BJ (cell line): Measurements from ENCODE around the gene CYP11A1. TPM values are rescaled to one million over a fixed set of nuclear protein-coding genes. Genes with fewer than 3 reads are reported as not detected.
"Not testable (repeated sequence)": the region's sequence is repeated elsewhere in the genome, so short reads cannot be mapped to it uniquely, and the experiment has no call there.

ENCODE experiments used
- CTCF ChIA-PET: fragments of 350-600 bp; formaldehyde crosslinking; extraction: SDS; loops from one replicate; lab custom pipeline; 2021; ENCODE audit warnings: antibody characterized with exemption, inconsistent platforms; lab: Yijun Ruan, JAX
- POLR2A ChIA-PET: fragments of 300-600 bp; sonication (Branson Sonifier 250); formaldehyde crosslinking; extraction: SDS; loops from one replicate; lab custom pipeline; 2021; ENCODE audit warnings: antibody characterized with exemption; lab: Charles Lee
- DNase-seq: peaks from one replicate; pipeline ENCODE4 v3.0.0-alpha.2; 2011; ENCODE audit warnings: low read depth
- H3K27me3 ChIP-seq: 2 replicates; pipeline ENCODE4 v1.6.0; 2011; ENCODE audit warnings: low read length; ENCODE audit not compliant: control insufficient read depth, insufficient read depth
- H3K36me3 ChIP-seq: 2 replicates; pipeline ENCODE4 v1.5.1; 2011; ENCODE audit warnings: low read length; ENCODE audit not compliant: control insufficient read depth, insufficient read depth
- H3K4me3 ChIP-seq: 2 replicates; pipeline ENCODE4 v1.5.1; 2011; ENCODE audit warnings: low read depth, mild to moderate bottlenecking, control low read depth, low read length
- CTCF ChIP-seq: IDR thresholded peaks from 2 replicates; pipeline ENCODE4 v1.5.1; 2011; ENCODE audit warnings: low read depth, mild to moderate bottlenecking, control low read depth, inconsistent platforms, low read length, moderate library complexity; ENCODE audit not compliant: insufficient read depth
- polyA plus RNA-seq: library from polyadenylated mRNA; depleted of rRNA; stranded (reverse); fragments of >200 nt; gene quantifications from 2 replicates; pipeline ENCODE4 v1.2.3, GENCODE V29; 2011

CYP11A1 gene
- polyA plus RNA-seq, 1 experiment: 0.70 TPM

GRCh38 chr15:74391582-74392450 is 24.4 kb upstream of the CYP11A1 start:
- Histone ChIP-seq H3K27me3 (no peaks in the 10 kb centered on the region), H3K36me3 (no peaks in the 10 kb centered on the region), H3K4me3 (no peak overlapping the region)
- ChIA-PET CTCF (interaction anchor here (1.0 to 26.7 kb wide), 3 partner anchors 9 to 43 kb away, joined by 3 to 622 read pairs (median 8); partner anchors contain the start of gene SEMA7A), POLR2A (no interaction called here)
- no peak for DNase-seq
- TF ChIP-seq CTCF: no peak

- no peaks in the 10 kb centered on the region for H3K27me3 ChIP-seq
- CTCF ChIA-PET: interaction anchor here (0.6 to 26.7 kb wide), 2 partner anchors 15 to 44 kb away, joined by 3 to 622 read pairs; partner anchors contain the start of gene SEMA7A
- POLR2A ChIA-PET: no interaction called here
- H3K4me3 ChIP-seq: no peak overlapping the region
- TF ChIP-seq CTCF: no peak
- H3K36me3 ChIP-seq: no peaks in the 10 kb centered on the region
- DNase-seq: no peak
These were observed 23.3 kb upstream of the CYP11A1 start for GRCh38 chr15:74390647-74391288.

GRCh38 chr15:74390049-74390646 is 22.7 kb upstream of the CYP11A1 start:
- POLR2A ChIA-PET, H3K27me3 ChIP-seq, H3K36me3 ChIP-seq, H3K4me3 ChIP-seq, DNase-seq: not testable (repeated sequence)
- CTCF ChIA-PET: interaction anchor here (26.7 kb wide), 1 partner anchor 45 kb away, joined by 622 read pairs; the partner anchor contains the start of gene SEMA7A

- ChIA-PET POLR2A (no interaction called here), CTCF (interaction anchor here (1.4 to 26.7 kb wide), 4 partner anchors 18 to 381 kb away, joined by 3 to 622 read pairs (median 4); partner anchors contain the start of gene SEMA7A)
- Histone ChIP-seq H3K4me3 (no peak overlapping the region), H3K36me3 (no peaks in the 10 kb centered on the region), H3K27me3 (no peaks in the 10 kb centered on the region)
- no peak for TF ChIP-seq CTCF
- no peak for DNase-seq
These were observed 22.0 kb upstream of the CYP11A1 start for GRCh38 chr15:74389241-74390048.

- H3K36me3 ChIP-seq: no peaks in the 10 kb centered on the region
- ChIA-PET CTCF (interaction anchor here (1.4 to 26.7 kb wide), 4 partner anchors 19 to 382 kb away, joined by 3 to 622 read pairs (median 4); partner anchors contain the start of gene SEMA7A), POLR2A (no interaction called here)
- no peak overlapping the region for H3K4me3 ChIP-seq
- DNase-seq: no peak
- TF ChIP-seq CTCF: no peak
- H3K27me3 ChIP-seq: no peaks in the 10 kb centered on the region
These were observed 21.0 kb upstream of the CYP11A1 start for GRCh38 chr15:74388363-74388951.
